Right renal pelvis (tissue), 4 donors: ENCODE data around the gene SLC39A11. TPM values are rescaled to one million over a fixed set of nuclear protein-coding genes. Genes with fewer than 3 reads are reported as not detected.
"Not testable (repeated sequence)": the region's sequence is repeated elsewhere in the genome, so short reads cannot be mapped to it uniquely, and the experiment has no call there.

Experiments
- DNase-seq, 4 donors: peaks; one replicate each; pipeline ENCODE4 v3.0.0-alpha.2; 2013; ENCODE audit warnings: low read depth in 4 of 4, low spot score in 3 of 4, missing footprints in 1 of 4
- polyA plus RNA-seq, 4 donors: library from polyadenylated mRNA; unstranded; fragments of 120-200 nt; gene quantifications; one replicate each; pipeline ENCODE4 v1.2.1, GENCODE V29; 2013; ENCODE audit not compliant: insufficient read length in 4 of 4

Gene SLC39A11
- polyA plus RNA-seq, 4 donors, result 27.6 to 29.1 (median 28.4) TPM

GRCh38 chr17:72772331-72772821, 320.1 kb downstream of the SLC39A11 start:
- no peak for DNase-seq

GRCh38 chr17:72771734-72772133, 320.8 kb downstream of the SLC39A11 start:
- no peak for DNase-seq

- no peak for DNase-seq
Observed at GRCh38 chr17:72766761-72767356, 325.6 kb downstream of the SLC39A11 start.

GRCh38 chr17:72765368-72766153, 326.9 kb downstream of the SLC39A11 start:
- DNase-seq, result no peak

- no peak for DNase-seq
Observed at GRCh38 chr17:72764632-72765041, 327.9 kb downstream of the SLC39A11 start.

GRCh38 chr17:72763981-72764380, 328.5 kb downstream of the SLC39A11 start:
- no peak for DNase-seq

GRCh38 chr17:72761893-72762575, 330.5 kb downstream of the SLC39A11 start:
- DNase-seq, result not testable (repeated sequence)

- no peak for DNase-seq
Observed at GRCh38 chr17:72761431-72761830, 331.1 kb downstream of the SLC39A11 start.

GRCh38 chr17:72760368-72760767, 332.1 kb downstream of the SLC39A11 start:
- DNase-seq, result no peak

GRCh38 chr17:72759301-72759700, 333.2 kb downstream of the SLC39A11 start:
- no peak for DNase-seq

GRCh38 chr17:72756256-72756655, 336.2 kb downstream of the SLC39A11 start:
- DNase-seq, result no peak

- DNase-seq, result no peak
Observed at GRCh38 chr17:72754513-72754912, 338.0 kb downstream of the SLC39A11 start.

GRCh38 chr17:72751746-72752145, 340.7 kb downstream of the SLC39A11 start:
- DNase-seq, result no peak

- DNase-seq, result no peak
Observed at GRCh38 chr17:72749119-72749572, 343.3 kb downstream of the SLC39A11 start.

GRCh38 chr17:72747501-72747900, 345.0 kb downstream of the SLC39A11 start:
- no peak for DNase-seq

- DNase-seq, result no peak
Observed at GRCh38 chr17:72745241-72745640, 347.2 kb downstream of the SLC39A11 start.

- DNase-seq, result no peak
Observed at GRCh38 chr17:72743037-72743467, 349.4 kb downstream of the SLC39A11 start.

GRCh38 chr17:72737151-72737690, 355.3 kb downstream of the SLC39A11 start:
- no peak for DNase-seq

GRCh38 chr17:72735592-72735991, 356.9 kb downstream of the SLC39A11 start:
- DNase-seq, result no peak

GRCh38 chr17:72735048-72735447, 357.4 kb downstream of the SLC39A11 start:
- DNase-seq, result no peak

GRCh38 chr17:72734613-72735012, 357.9 kb downstream of the SLC39A11 start:
- DNase-seq, result no peak
